Right cardiac atrium (tissue), 5 donors: Measurements from ENCODE around the gene MTAP. TPM values are rescaled to one million over a fixed set of nuclear protein-coding genes. Genes with fewer than 3 reads are reported as not detected.

Experiments used
- ATAC-seq, 2 donors: fragments of 200-7000 bp; cut with Tn5 transposase; one replicate each; pipeline versions ENCODE4 v1.8.0 to v1.9.1; 2020; ENCODE audit warnings: moderate library complexity in 2 of 2, mild to moderate bottlenecking in 1 of 2
- DNase-seq, 3 donors: peaks; one replicate each; pipeline ENCODE4 v3.0.0-alpha.2; 2020
- H3K27ac ChIP-seq: one replicate; pipeline ENCODE4 v1.5.1; 2013; ENCODE audit warnings: mild to moderate bottlenecking, low read length, control low read depth, moderate library complexity
- H3K27me3 ChIP-seq: one replicate; pipeline ENCODE4 v1.6.1; 2013; ENCODE audit not compliant: control insufficient read depth, insufficient read depth
- H3K4me1 ChIP-seq: one replicate; pipeline ENCODE4 v1.6.1; 2013; ENCODE audit warnings: low read length; ENCODE audit not compliant: control insufficient read depth, insufficient read depth
- H3K4me3 ChIP-seq: one replicate; pipeline ENCODE4 v1.5.1; 2013; ENCODE audit warnings: low read length, control low read depth
- H3K9me3 ChIP-seq: one replicate; pipeline ENCODE4 v1.6.1; 2013; ENCODE audit warnings: low read length; ENCODE audit not compliant: control insufficient read depth
- WGBS: extraction: QIAGEN DNeasy Blood & Tissue Kit; methylation state at CpG from one replicate; pipeline ENCODE4 v1.1.7; 2013; 5-methylcytosine and 5-hydroxymethylcytosine counted together
- intact Hi-C, 4 donors: fragments of 100-400 bp; cut with DNase I; formaldehyde crosslinking; loops; one replicate each; pipeline versions ENCODE4 v1.11.0 to v1.14.0; 2022 to 2023
- polyA plus RNA-seq: library from polyadenylated mRNA; stranded (reverse); fragments of 200-250 nt; gene quantifications from one replicate; pipeline ENCODE4 v1.2.3, GENCODE V29; 2013
- total RNA-seq, 4 donors: library from RNA; stranded (reverse); fragmentation: NEBNext Ultra II Directional; extraction: Animal tissue kit (Norgen Biotek cat#: 25700); gene quantifications; one replicate each; pipeline ENCODE4 v1.2.1, GENCODE V29; 2021
- donor health status: healthy with polysubstance abuse.
- donor health status: DM: no; HTN: yes; CAD: no.
- donor health status: DM: no; HTN: no; CAD: no.
- donor health status: DM: no; HTN: yes; CAD: no; lungs with severe emphysema.
- donor health status: DM: yes; HTN: yes; CAD: no.

Gene MTAP
- total and polyA plus RNA-seq, 5 donors = 7.4 to 22.3 (median 22.2) TPM

- WGBS = 98% methylated on average over 3 of the region's 3 CpGs
- H3K27ac ChIP-seq = no peak overlapping the region
- H3K9me3 ChIP-seq = no peaks in the 10 kb centered on the region
- no peaks in the 10 kb centered on the region for H3K27me3 ChIP-seq
- no peaks in the 10 kb centered on the region for H3K4me1 ChIP-seq
- H3K4me3 ChIP-seq = no peak overlapping the region
- no peak for ATAC-seq
- DNase-seq = no peak
- intact Hi-C loops = no loop called here
Observed at GRCh38 chr9:21906881-21907280, 104.4 kb downstream of the MTAP start.

GRCh38 chr9:21919377-21920362 lies 117.2 kb downstream of the MTAP start:
- ATAC-seq (no peak), DNase-seq (no peak)
- Histone ChIP-seq H3K27me3 (no peaks in the 10 kb centered on the region), H3K9me3 (no peaks in the 10 kb centered on the region), H3K4me1 (no peaks in the 10 kb centered on the region), H3K27ac (no peak overlapping the region), H3K4me3 (no peak overlapping the region)
- WGBS = 24% methylated on average over 4 of the region's 4 CpGs
- intact Hi-C loops = no loop called here

GRCh38 chr9:21923694-21924093 lies 121.3 kb downstream of the MTAP start:
- Histone ChIP-seq H3K27me3 (no peaks in the 10 kb centered on the region), H3K9me3 (no peaks in the 10 kb centered on the region), H3K4me3 (no peak overlapping the region), H3K4me1 (no peaks in the 10 kb centered on the region), H3K27ac (no peak overlapping the region)
- intact Hi-C loops = no loop called here
- no peak for DNase-seq
- ATAC-seq = no peak
- whole genome bisulfite sequencing = 100% methylated on average over 1 of the region's 1 CpG

GRCh38 chr9:21927752-21928151 lies 125.3 kb downstream of the MTAP start:
- DNase-seq (no peak), ATAC-seq (no peak)
- Histone ChIP-seq H3K27me3 (no peaks in the 10 kb centered on the region), H3K4me3 (no peak overlapping the region), H3K4me1 (no peaks in the 10 kb centered on the region), H3K9me3 (no peaks in the 10 kb centered on the region), H3K27ac (no peak overlapping the region)
- intact Hi-C loops = no loop called here

- intact Hi-C loops = no loop called here
- no peaks in the 10 kb centered on the region for H3K9me3 ChIP-seq
- DNase-seq (no peak), ATAC-seq (no peak)
- no peak overlapping the region for H3K4me3 ChIP-seq
- WGBS = 76% methylated on average over 1 of the region's 1 CpG
- no peaks in the 10 kb centered on the region for H3K4me1 ChIP-seq
- no peak overlapping the region for H3K27ac ChIP-seq
- H3K27me3 ChIP-seq = no peaks in the 10 kb centered on the region
Observed at GRCh38 chr9:21931428-21931827, 129.0 kb downstream of the MTAP start.

- Histone ChIP-seq H3K4me1 (no peaks in the 10 kb centered on the region), H3K27ac (no peak overlapping the region), H3K9me3 (no peaks in the 10 kb centered on the region), H3K27me3 (no peaks in the 10 kb centered on the region), H3K4me3 (no peak overlapping the region)
- intact Hi-C loops = no loop called here
- no peak for DNase-seq
- ATAC-seq = no peak
Observed at GRCh38 chr9:21933281-21933680, 130.8 kb downstream of the MTAP start.

- H3K27me3 ChIP-seq = no peaks in the 10 kb centered on the region
- H3K4me1 ChIP-seq = no peaks in the 10 kb centered on the region
- DNase-seq (no peak), ATAC-seq (no peak)
- no peak overlapping the region for H3K27ac ChIP-seq
- H3K4me3 ChIP-seq = no peak overlapping the region
- intact Hi-C loops = no loop called here
- 91% methylated on average over 2 of the region's 2 CpGs for WGBS
- no peaks in the 10 kb centered on the region for H3K9me3 ChIP-seq
Observed at GRCh38 chr9:21933865-21934264, 131.4 kb downstream of the MTAP start.

- Histone ChIP-seq H3K9me3 (no peaks in the 10 kb centered on the region), H3K27me3 (no peaks in the 10 kb centered on the region), H3K4me3 (no peak overlapping the region), H3K27ac (no peak overlapping the region), H3K4me1 (no peaks in the 10 kb centered on the region)
- no peak for DNase-seq
- no peak for ATAC-seq
- WGBS = 60% methylated on average over 1 of the region's 1 CpG
- intact Hi-C loops = no loop called here
Observed at GRCh38 chr9:21935631-21936030, 133.2 kb downstream of the MTAP start.

GRCh38 chr9:21936161-21936560 lies 133.7 kb downstream of the MTAP start:
- Histone ChIP-seq H3K27ac (no peak overlapping the region), H3K27me3 (no peaks in the 10 kb centered on the region), H3K9me3 (no peaks in the 10 kb centered on the region), H3K4me1 (no peaks in the 10 kb centered on the region), H3K4me3 (no peak overlapping the region)
- no peak for DNase-seq
- intact Hi-C loops = no loop called here
- WGBS = 98% methylated on average over 1 of the region's 1 CpG
- no peak for ATAC-seq

- Histone ChIP-seq H3K27ac (no peak overlapping the region), H3K4me3 (no peak overlapping the region), H3K9me3 (no peaks in the 10 kb centered on the region), H3K27me3 (no peaks in the 10 kb centered on the region), H3K4me1 (no peaks in the 10 kb centered on the region)
- ATAC-seq (no peak), DNase-seq (no peak)
- 93% methylated on average over 4 of the region's 4 CpGs for WGBS
- intact Hi-C loops = no loop called here
Observed at GRCh38 chr9:21941337-21941995, 139.0 kb downstream of the MTAP start.

GRCh38 chr9:21943464-21943863 lies 141.0 kb downstream of the MTAP start:
- ATAC-seq (no peak), DNase-seq (no peak)
- no peaks in the 10 kb centered on the region for H3K4me1 ChIP-seq
- no peak overlapping the region for H3K27ac ChIP-seq
- intact Hi-C loops = no loop called here
- no peak overlapping the region for H3K4me3 ChIP-seq
- no peaks in the 10 kb centered on the region for H3K27me3 ChIP-seq
- no peaks in the 10 kb centered on the region for H3K9me3 ChIP-seq
- 86% methylated on average over 4 of the region's 4 CpGs for WGBS
